ENCODE results near the gene C11orf21.

- no peak for TF ChIP-seq REST (IDR thresholded peaks at IDR 0.05; ENCODE audit: insufficient replicate concordance, low read depth)
- TF ChIP-seq CTCF (IDR thresholded peaks at IDR 0.05; ENCODE audit: insufficient read depth, low read length), result no peak
- TF ChIP-seq POLR2AphosphoS5 (IDR thresholded peaks at IDR 0.05; ENCODE audit: low read depth), result no peak
- no peak for TF ChIP-seq SPI1 (IDR thresholded peaks at IDR 0.05; ENCODE audit: borderline replicate concordance, low read depth)
- TF ChIP-seq GABPA (IDR thresholded peaks at IDR 0.05; ENCODE audit: low read depth), result no peak
Measured at GRCh38 chr11:2298131-2298794, 3.5 kb downstream of the C11orf21 start.
